GM12891 (cell line): Measurements from ENCODE around the gene CHRNB1.

Experiments used
- DNase-seq: peaks from one replicate; pipeline ENCODE4 v3.0.0; 2011; ENCODE audit warnings: low spot score; ENCODE audit not compliant: insufficient read length
- FAIRE-seq: peaks from 2 replicates; lab custom pipeline; 2011; peaks lifted over from hg19 to GRCh38; lab: Jason Lieb, UNC
- PAX5 ChIP-seq: IDR thresholded peaks from 2 replicates; pipeline ENCODE4 v1.6.1; 2011; ENCODE audit warnings: low read length, moderate library complexity, mild to moderate bottlenecking; ENCODE audit not compliant: insufficient read depth, severe bottlenecking
- POLR2A ChIP-seq: IDR thresholded peaks from 2 replicates; pipeline ENCODE4 v1.6.1; 2011; ENCODE audit warnings: low read depth, low read length, control low read depth
- POLR2AphosphoS5 ChIP-seq: IDR thresholded peaks from 2 replicates; pipeline ENCODE4 v1.6.1; 2011; ENCODE audit warnings: low read depth, low read length, control low read depth
- POU2F2 ChIP-seq: IDR thresholded peaks from 2 replicates; pipeline ENCODE4 v1.6.1; 2011; ENCODE audit warnings: low read depth, mild to moderate bottlenecking, control low read depth, low read length, moderate library complexity
- SPI1 ChIP-seq: IDR thresholded peaks from 2 replicates; pipeline ENCODE4 v1.6.1; 2011; ENCODE audit warnings: low read depth, low read length, control low read depth
- TAF1 ChIP-seq: IDR thresholded peaks from 2 replicates; pipeline ENCODE4 v1.6.1; 2011; ENCODE audit warnings: low read depth, low read length, control low read depth

The CHRNB1 gene

DNA sequence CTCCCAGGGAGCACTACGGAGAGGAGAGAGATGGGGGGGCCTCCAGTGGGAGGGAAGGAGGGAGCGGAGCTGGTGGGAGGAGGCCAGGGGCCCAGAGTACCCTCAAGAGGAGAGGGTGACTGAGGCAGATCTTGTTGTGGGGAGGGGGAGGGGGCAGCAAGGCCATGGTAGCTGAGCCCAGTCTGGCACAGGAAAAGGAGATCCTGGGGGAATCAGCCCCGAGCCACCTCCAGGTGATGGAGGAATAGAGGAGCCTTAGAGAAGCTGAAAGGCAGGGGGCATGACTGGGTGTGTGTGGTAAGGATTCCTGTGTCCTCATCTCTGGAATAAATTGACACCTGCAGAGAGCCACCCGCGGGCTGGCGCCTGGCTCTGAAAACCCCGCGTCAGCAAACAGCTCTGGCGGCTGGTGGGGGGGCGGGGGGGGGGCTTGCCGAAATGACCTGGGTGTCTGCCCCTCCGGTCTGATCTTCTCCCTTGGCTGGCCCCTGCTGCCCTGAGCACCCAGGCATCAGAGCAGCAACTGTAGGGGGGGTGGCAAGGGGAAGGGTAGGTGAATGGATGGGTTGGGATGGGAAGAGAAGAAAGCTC lies 38.5 kb upstream of the CHRNB1 start:
- TF ChIP-seq SPI1 (no peak), TAF1 (no peak), PAX5 (no peak), POLR2A (no peak), POU2F2 (no peak), POLR2AphosphoS5 (no peak)
- FAIRE-seq (no peak), DNase-seq (no peak)

- TF ChIP-seq TAF1 (no peak), POLR2AphosphoS5 (no peak), SPI1 (no peak), PAX5 (no peak), POLR2A (no peak), POU2F2 (no peak)
- no peak for FAIRE-seq
These were observed 37.8 kb upstream of the CHRNB1 start for GRCh38 chr17:7407082-7407481.

DNA sequence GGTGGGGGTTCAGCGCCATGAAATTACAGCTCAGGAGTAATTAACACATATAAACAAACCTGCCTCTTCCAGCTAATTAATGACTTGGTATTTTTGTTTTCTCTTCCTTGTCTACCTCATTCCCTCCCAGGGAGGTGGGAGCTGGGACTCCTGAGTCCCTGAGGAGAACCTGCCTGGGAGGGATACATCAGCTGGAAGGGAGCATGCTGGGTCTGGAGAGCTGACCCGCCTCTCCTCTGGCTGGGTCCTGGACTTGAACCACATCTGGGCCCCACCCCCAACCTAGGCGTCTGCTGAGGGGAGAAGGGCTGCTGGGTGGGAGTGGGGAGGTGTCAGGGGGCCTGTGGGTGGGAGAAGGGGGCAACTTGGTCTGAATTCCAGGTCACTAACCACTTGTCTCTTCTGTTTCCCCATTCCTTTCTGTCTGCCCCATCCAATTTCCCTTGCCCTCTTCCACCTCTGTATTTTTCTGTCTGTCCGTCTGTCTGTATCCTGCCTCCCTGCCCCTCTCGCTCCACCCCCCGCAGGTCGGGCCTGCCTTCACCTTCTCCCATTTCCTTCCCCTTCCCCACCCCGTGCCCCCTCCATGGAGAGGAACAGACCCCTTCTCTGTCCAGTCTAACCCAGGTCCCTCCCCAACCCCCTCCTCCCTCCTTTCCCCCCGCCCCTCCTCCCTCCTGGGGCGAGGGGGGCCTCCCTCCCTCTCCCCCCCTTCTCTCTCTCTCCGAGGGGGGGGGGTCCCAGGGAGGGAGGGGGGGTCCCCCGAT lies 37.2 kb upstream of the CHRNB1 start, which contains the start of gene NLGN2:
TSS of gene NLGN2 (plus strand) at position 361 of the 767 bp plus-strand sequence. CDS start 411 bp downstream, outside the sequence.
- FAIRE-seq (no peak), DNase-seq (no peak)

More at GRCh38 chr17:7407082-7407481, 37.8 kb upstream of the CHRNB1 start:
- no peak for DNase-seq

GRCh38 chr17:7408252-7408727 lies 36.6 kb upstream of the CHRNB1 start:
- no peak for TF ChIP-seq POLR2A
- TF ChIP-seq PAX5, result no peak
- TF ChIP-seq TAF1, result no peak
- TF ChIP-seq SPI1, result no peak
- no peak for TF ChIP-seq POU2F2
- no peak for TF ChIP-seq POLR2AphosphoS5
- FAIRE-seq (no peak), DNase-seq (no peak)

More for the DNA sequence above, 37.2 kb upstream of the CHRNB1 start, which contains the start of gene NLGN2:
- TF ChIP-seq POLR2A (no peak), SPI1 (no peak), TAF1 (no peak), PAX5 (no peak), POU2F2 (no peak), POLR2AphosphoS5 (no peak)

GRCh38 chr17:7408863-7409262 lies 36.0 kb upstream of the CHRNB1 start:
- TF ChIP-seq SPI1 (no peak), POLR2A (no peak), PAX5 (no peak), POU2F2 (no peak), TAF1 (no peak), POLR2AphosphoS5 (no peak)
- no peak for FAIRE-seq
- DNase-seq, result no peak

GRCh38 chr17:7409716-7410115 lies 35.1 kb upstream of the CHRNB1 start:
- no peak for DNase-seq
- no peak for FAIRE-seq
- no peak for TF ChIP-seq SPI1
- TF ChIP-seq POLR2AphosphoS5, result no peak
- TF ChIP-seq POLR2A, result no peak
- no peak for TF ChIP-seq TAF1
- no peak for TF ChIP-seq POU2F2
- TF ChIP-seq PAX5, result no peak

DNA sequence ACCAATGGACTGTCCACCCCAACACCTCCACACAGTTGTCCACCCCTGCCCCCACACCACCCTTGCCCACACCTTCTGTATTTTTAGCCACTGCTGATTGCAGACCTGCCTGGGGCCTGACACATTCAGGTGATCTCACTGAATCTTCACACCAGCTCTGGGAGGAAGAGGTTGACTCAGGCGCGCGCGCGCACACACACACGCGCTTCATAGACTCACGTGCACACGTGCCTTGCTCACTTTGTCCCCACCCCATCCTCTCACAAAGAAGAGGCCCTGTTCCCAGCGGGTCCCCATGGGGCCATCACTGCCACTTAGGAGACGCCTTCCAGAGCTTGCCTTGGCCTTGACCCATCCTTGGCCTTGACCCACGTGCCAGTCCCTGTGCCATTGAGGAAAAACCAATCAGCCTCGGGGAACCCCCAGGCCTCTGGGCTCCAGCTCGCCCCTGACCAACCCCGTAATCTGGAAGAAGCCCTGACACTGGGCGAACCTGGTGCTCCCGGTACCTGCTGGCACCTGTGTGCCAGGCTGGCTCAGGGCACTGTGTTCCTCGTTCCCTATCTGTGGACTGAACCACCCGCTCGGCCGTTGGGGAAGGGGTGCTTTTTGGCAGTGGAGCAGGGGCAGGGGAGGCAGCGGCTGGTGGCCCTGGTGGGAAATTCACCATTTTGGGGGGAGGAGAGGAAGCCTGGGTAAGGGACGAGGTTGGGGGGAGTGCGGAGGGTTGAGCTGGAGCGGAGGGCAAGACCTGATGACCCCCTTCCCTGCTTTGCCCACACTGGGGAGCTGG lies 34.0 kb upstream of the CHRNB1 start:
- DNase-seq (no peak), FAIRE-seq (no peak)
- TF ChIP-seq PAX5 (no peak), SPI1 (no peak), TAF1 (no peak), POLR2A (no peak), POU2F2 (no peak), POLR2AphosphoS5 (no peak)

GRCh38 chr17:7411427-7411750 lies 33.5 kb upstream of the CHRNB1 start:
- FAIRE-seq (no peak), DNase-seq (no peak)
- no peak for TF ChIP-seq POLR2AphosphoS5
- TF ChIP-seq POLR2A, result no peak
- no peak for TF ChIP-seq TAF1
- no peak for TF ChIP-seq SPI1
- TF ChIP-seq POU2F2, result no peak
- no peak for TF ChIP-seq PAX5

- FAIRE-seq (no peak), DNase-seq (no peak)
- no peak for TF ChIP-seq POLR2A
- no peak for TF ChIP-seq TAF1
- no peak for TF ChIP-seq PAX5
- no peak for TF ChIP-seq POU2F2
- TF ChIP-seq POLR2AphosphoS5, result no peak
- TF ChIP-seq SPI1, result no peak
These were observed 31.4 kb upstream of the CHRNB1 start for GRCh38 chr17:7413346-7413985.

GRCh38 chr17:7414837-7415236 lies 30.0 kb upstream of the CHRNB1 start:
- FAIRE-seq, result no peak
- no peak for TF ChIP-seq POU2F2
- no peak for TF ChIP-seq PAX5
- no peak for TF ChIP-seq POLR2AphosphoS5
- no peak for TF ChIP-seq SPI1
- no peak for TF ChIP-seq POLR2A
- no peak for TF ChIP-seq TAF1
- DNase-seq, result no peak
